SW 1271 (cell line): ENCODE measurements around the gene ANKRD39.

Experiments
- DNase-seq, 2 experiments: peaks; one replicate each; lab custom pipeline; 2025; lab: John Stamatoyannopoulos, UW

The ANKRD39 gene

DNA sequence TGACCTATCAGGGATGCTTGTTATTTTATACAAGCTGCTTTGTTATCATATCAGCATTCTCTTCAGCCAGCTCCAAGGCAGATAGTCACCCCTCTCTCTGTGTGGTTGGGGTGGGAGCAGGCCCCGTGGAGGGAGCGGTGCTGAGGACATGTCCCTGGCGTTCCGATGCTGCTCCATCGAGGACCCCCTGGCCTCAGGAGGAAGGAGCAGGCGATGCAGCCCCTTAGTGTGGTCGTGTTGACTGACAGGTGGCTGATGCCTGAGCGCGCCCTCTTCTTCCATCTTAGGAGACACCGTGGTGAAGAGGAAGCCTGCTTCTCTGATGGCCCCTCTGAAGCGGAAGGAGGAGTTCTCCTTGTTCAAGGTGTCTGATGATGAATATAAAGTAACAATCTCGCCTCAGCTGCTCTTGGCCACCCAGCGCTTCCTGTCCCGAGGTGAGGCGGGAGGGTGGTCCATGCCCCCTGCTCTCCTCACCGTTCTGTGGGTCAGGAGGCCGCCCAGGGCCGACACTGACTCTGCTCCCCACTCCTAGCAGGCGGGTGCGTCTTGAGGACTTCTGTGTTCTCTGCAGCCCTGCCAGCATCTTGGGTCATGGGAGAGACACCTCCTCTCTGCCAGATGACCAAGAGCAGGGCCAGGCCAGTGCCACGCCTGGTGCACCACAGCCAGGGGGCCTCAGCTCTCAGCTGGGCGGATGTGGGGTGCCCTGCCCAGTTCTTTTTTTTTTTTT, 31.1 kb downstream of the ANKRD39 start:
- DNase-seq = no peak

GRCh38 chr2:96825057-96825456, 32.8 kb downstream of the ANKRD39 start:
- DNase-seq = no peak

- DNase-seq = no peak
Measured at GRCh38 chr2:96824079-96824870, 33.5 kb downstream of the ANKRD39 start.

GRCh38 chr2:96823198-96823597, 34.6 kb downstream of the ANKRD39 start:
- no peak for DNase-seq

- DNase-seq = no peak
Measured at GRCh38 chr2:96822786-96823185, 35.0 kb downstream of the ANKRD39 start.

- no peak for DNase-seq
Measured at GRCh38 chr2:96821113-96821675, 36.6 kb downstream of the ANKRD39 start.

DNA sequence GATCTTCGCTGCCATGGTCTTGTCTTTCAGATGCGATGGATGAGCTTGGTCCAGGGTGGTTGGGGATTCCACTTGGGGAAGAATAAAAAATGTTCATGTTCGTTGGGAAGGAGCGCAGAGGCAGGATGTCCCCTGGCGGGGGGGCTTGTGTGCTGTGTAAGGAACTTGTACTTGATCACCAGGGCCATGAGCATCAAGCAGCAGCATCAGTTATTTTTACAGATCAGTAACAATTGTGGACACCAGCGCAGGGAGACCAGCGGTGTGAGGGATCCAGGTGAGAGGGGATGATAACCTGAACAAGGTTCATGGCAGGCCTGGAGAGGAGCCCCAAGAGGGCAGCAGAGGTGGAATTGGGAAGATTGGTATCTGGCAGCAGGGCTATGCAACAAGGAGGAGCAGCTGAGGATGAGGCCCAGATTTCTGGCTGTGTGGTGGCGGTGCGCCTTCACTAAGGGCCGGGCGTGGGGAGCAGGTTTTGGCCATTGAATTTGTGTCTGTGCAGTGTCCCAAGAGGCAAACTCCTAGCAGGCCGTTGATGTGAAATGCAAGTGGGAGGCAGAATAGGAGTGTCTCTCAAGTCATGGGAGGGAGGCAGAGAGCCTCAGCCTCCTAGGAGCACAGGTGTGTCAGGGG, 37.8 kb downstream of the ANKRD39 start:
- no peak for DNase-seq

- DNase-seq = no peak
Measured at GRCh38 chr2:96819128-96819875, 38.5 kb downstream of the ANKRD39 start.

- DNase-seq = no peak
Measured at GRCh38 chr2:96817882-96818281, 39.9 kb downstream of the ANKRD39 start.

- no peak for DNase-seq
Measured at GRCh38 chr2:96816836-96817702, 40.7 kb downstream of the ANKRD39 start.

DNA sequence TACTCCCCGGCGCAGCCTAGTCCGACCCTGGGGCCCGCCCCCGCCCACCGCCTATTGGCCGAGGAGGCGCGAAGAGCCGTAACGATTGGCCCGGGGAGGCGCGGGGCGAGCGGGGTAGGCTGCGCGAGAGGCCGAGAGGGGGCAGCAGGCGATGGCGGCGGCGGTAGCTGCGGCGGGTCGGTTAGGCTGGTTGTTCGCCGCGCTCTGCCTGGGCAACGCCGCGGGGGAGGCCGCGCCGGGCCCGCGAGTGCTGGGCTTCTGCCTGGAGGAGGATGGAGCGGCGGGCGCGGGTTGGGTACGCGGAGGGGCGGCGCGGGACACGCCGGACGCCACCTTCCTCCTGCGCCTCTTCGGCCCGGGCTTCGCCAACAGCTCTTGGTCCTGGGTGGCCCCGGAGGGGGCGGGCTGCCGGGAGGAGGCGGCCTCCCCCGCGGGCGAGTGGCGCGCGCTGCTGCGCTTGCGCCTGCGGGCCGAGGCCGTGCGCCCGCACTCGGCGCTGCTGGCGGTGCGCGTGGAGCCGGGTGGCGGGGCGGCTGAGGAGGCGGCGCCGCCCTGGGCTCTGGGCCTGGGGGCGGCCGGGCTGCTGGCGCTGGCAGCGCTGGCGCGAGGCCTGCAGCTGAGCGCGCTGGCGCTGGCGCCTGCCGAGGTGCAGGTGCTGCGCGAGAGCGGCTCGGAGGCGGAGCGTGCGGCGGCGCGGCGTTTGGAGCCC, 41.5 kb downstream of the ANKRD39 start, which contains the start of gene CNNM3:
Gene CNNM3, plus strand, starts transcription at position 142 of the 709 bp plus-strand sequence. Its CDS starts 10 bp downstream, at position 152.
- peak; percentile 86 to 88 for DNase-seq

GRCh38 chr2:96815326-96816126, 42.3 kb downstream of the ANKRD39 start:
- peak in 1 of 2 experiments; percentile 76 for DNase-seq

GRCh38 chr2:96813656-96814055, 44.2 kb downstream of the ANKRD39 start:
- no peak for DNase-seq

DNA sequence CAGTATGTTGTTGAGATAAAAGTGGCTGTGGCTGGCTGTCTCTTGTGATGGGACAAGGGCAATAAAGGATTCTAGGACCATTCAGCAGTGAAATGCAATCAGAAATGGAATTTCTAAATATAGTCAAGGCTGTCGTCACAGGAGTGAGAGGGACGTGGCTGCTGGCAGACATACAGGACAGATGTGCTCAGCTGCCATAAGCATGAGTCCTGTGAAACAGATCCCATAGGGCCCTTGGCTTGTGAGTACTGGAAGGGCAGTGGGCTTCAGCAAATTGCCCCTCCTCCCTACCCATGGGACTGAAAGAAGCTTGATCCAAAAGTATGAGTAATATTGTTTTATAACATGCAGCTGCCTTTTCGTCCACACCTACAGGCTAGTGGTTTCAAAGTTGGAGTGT, 45.9 kb downstream of the ANKRD39 start:
- no peak for DNase-seq

DNA sequence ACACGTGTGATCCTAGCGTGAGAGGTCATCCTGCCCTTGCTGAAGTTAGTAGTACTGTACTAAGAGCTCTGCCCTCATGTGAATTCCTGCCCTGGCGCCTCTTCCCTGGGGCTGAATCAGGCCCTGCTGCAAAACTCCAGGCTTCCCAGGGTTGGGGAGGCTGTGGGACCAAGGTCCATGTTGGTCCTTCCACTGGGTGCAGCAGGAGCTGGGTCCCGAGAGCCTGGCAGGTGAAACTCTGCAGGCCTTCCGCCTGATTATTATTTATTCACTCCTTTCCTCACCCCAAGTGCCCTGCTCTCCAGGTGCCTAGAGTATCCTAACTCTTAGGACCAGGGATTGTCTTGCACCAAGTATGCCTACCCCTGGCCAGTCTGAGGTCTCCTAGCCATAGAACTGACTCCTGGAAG, 47.0 kb downstream of the ANKRD39 start:
- DNase-seq = no peak

GRCh38 chr2:96809951-96810782, 47.6 kb downstream of the ANKRD39 start:
- DNase-seq = no peak

- DNase-seq = no peak
Measured at GRCh38 chr2:96809216-96809882, 48.5 kb downstream of the ANKRD39 start.
